ENCODE data around the gene PTRH2.
"Not testable (repeated sequence)": the region's sequence is repeated elsewhere in the genome, so short reads cannot be mapped to it uniquely, and the experiment has no call there.

PTRH2 gene

DNA sequence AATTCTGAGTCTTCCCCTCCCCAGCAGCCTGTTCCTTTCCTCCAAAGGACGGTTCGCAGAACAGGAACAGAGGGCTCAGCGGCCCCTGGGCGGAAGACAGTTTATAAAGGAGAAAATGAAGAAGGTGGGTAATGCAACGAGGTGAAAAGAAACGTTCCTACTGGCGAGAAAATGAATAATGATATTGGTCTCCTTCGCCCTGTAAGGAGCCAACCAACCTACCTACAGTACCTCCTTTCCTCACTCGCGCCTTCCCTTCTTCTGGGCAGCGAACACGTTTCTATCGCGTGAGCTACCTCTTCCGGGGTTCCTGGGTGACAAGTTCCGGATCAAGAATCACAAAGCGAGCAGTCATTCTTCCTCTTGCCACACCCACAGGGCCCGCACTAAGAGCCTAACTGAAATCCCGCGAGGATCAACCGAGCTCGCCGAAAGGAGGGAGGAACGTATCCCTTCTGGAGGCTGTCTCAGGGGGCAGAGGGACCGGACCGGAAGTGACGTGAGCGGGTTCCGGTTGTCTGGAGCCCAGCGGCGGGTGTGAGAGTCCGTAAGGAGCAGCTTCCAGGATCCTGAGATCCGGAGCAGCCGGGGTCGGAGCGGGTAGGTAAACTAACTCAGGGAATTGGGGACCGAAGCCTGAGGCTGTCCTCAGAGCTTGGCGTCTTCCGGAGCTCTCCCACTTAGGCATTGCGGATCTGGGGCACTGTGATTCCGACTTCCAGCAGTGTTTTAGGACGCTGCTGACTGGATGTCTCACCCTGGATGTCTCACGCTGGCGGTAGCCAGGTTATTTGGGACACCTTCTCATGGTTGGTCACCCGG is at the start of gene PTRH2, which contains the start of gene VMP1:
TSS of gene PTRH2 (minus strand) at position 282 of the 822 bp plus-strand sequence. CDS start 9,452 bp downstream, outside the sequence.
TSS of gene VMP1 (plus strand) at position 506 of the 822 bp plus-strand sequence. CDS start 23,793 bp downstream, outside the sequence.
- DNase-seq: peak; percentile 100

DNA sequence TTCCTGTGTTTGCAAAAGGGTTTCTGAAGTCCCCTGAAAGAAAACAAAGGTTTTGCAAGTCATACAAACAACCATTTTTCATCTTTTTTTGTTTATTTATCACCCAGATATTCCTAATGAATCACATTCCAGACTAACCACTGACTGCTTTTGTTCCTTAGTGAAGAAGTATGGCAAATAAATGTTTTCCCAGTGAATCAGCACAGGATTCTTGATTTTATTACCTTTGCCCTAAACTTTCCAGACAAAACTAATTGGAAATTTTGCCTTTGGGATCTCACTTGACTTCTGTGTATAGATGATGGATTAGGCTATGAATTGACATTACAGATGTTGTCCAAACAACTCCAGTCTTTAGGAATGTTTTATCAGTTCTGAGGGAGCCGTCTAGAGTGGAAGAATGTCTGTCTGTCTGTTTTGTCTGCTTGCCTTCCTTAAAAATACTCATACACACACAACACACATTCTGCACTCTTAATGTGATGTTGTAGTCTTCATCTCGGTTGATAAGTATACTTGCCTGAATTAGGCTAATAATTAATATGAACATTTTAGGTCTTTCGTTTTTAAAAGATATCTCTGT is 49.1 kb upstream of the PTRH2 start:
- DNase-seq: no peak

DNA sequence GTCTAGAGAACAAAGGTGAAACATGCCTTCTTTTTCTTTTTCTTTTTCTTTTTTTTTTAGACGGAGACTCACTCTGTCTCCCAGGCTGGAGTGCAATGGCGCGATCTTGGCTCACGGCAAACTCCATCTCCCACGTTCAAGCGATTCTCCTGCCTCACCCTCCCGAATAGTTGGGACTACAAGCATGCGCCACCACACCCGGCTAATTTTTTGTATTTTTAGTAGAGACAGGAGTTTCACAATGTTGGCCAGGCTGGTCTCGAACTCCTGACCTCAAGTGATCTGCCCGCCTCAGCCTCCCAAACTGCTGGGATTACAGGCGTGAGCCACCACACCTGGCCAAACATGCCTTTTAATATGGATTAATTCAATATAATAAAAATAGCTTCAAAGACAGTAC is 47.8 kb upstream of the PTRH2 start:
- not testable (repeated sequence) for DNase-seq

DNA sequence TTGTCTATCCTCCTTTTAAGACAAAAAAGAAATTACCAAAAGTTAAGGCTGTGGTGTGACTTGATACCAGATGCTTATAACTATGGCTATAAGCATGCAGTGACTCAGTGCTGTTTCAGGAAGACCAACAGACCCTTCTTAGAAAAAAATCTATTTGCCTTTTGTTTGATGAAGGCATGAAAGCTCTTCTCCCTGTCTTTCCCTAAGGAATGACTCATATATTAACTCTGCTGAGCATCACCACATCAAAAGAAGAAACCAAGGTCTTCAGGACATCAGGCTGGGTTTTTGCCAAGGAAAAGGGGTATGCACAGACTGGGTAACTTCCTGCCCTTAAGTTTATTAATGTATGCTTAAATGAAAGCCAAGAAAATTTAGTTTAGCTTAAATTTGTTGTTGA is 47.3 kb upstream of the PTRH2 start:
- no peak for DNase-seq

DNA sequence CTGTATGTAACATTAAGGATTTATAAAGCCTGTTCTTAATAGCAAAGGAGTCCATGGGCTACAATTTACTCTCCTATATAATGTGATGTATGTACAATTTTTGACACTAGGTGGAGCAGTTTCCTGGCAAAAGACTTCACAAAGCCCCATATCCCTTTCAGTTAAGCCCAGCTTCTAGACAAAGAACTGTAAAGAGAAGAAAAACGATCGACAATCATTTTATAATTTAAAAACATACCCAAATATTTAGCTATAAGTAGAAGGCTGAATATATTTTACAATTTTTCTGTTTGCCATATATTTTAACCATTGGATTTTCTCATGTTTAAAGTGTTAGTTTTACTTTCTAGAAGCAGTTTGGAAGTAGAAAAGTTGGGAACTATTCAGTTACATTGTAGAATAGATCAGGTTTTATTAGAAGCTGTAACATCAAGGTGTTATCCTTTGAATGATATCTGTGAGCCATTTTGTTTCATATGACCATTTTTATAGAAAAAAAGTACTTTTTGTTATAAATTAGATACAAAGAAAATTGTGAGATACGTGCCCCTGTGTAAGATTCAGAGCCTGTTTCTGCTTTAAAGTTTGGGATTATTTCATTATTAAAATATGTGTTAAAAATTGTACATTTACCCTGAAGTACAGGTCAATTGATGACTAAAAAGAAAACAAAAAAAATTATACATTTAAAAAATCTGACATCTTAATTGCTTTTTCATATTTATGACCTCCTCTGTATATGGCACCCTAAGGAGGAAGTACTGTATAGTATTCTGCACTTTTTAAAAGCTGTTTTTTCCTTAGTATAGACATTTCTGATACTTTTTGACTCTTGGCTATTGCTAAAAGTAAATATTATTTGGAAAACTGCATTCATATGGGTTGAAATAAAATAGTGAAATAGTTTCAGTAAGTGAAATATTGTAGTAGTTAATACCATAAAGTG is 46.6 kb upstream of the PTRH2 start:
- DNase-seq: peak; percentile 79

DNA sequence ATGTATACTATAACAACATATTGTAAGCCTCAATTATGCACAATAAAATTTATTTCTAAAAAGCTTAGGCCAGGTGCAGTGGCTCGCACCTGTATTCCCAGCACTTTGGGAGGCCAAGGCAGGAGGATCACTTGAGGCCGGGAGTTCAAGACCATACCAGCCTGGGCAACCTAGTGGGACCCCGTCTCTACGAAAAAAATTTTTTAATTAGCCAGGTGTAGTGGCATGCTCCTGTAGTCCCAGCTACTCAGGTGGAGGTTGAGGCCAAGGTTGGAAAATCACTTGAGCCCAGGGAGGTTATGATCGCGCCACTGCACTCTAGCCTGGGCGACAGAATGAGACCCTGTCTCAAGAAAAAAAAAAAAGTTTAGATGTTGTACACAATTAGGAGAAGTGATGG is 45.7 kb upstream of the PTRH2 start:
- DNase-seq: no peak

DNA sequence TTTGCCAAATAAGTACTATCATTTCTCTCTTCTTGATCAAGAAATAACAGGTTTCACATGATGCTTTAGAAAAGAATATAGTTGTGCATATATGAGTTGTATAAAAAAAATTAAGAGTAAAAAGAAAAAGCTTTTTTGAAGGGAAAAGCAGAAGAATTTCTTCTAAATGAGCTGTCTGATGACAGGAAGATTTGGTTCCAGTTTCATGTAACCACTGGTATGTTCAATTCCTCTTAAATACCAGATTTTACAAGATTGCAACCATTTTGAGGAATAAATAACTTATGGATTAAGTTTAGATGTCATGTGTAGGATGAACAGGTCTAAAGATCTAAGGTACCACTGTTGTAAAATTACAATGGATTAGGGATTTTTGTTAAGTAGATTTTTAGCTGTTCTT is 45.2 kb upstream of the PTRH2 start:
- DNase-seq: no peak

DNA sequence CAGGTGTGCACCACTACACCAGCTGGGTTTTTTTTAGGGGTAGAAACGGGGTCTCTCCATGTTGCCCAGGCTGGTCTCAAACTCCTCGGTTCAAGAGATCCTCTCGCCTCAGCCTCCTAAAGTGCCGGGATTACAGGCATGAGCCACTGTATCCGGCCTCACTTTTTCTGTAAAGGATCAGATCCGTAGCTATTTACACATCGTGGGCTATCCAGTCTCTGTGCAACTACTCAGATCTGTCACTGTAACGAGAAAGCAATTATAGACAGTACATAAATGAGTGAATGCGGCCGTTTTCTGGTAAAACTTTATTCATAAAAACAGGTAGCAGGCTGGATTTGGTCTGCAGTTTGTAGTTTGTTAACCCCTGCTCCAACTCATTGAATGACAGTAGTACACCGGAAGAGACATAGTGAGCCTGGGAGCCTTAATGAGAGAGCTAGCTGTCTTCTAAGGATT is 44.8 kb upstream of the PTRH2 start:
- no peak for DNase-seq

DNA sequence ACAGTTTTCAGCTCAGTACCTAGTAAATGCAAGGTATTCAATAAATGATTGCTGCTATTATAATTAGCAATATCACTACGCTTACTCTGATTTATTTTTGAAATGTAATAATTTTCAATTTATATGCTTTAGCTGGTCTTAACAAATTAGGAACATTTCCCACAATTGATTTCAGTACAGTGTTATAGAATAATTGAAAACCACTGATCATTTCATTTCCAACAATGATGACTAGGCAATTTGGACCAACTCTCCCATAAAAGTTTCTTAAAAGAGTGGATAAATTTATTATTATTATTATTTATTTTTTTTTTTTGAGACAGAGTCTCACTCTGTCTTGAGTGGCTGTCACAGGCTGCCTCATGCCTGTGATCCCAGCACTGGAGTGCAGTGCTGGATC is 41.4 kb upstream of the PTRH2 start:
- DNase-seq: no peak

DNA sequence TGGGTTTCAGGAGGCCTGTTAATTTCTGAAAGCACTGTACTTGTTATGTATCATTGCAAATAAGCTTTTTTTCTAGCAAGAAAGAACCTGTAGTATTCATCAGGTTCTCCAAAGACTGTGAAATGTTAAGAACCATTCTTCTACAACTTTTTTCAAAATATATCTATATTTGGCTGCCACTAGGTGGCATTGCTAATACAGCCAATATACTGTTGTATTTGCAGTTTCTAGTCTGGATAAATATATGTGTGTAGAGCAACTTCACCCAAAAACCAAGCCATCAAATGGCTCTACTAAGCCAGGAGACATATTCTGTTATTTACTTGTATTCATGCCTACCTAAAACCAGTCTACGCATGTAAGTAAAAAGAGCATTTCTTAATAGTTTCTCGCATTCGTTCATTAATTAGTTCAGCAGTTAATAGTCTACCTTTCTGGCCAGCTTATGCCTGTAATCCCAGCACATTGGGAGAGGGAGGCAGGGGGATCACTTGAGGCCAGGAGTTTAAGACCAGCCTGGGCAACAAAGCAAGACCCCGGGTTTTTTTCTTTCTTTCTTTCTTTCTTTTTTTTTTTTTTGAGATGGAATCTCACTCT is 39.7 kb upstream of the PTRH2 start:
- DNase-seq: peak; percentile 35

DNA sequence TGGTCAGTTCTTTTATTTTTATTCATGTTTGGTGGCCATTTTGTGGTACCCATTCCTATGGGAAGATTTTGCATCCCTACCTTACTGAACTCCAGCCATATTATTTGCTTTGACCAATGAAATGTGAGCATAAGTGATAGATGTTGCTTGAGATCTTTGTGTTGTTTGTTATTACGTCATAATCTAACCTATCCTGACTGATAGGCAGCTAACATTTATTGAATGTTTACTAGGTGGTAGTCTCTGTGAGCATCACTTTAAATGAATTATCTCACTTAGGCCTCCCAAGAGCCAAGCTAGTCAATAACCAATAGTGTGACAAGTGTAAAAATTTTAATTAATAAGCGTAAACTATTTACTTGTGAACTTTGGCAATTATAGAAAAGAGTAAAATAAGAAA is 37.8 kb upstream of the PTRH2 start:
- no peak for DNase-seq

DNA sequence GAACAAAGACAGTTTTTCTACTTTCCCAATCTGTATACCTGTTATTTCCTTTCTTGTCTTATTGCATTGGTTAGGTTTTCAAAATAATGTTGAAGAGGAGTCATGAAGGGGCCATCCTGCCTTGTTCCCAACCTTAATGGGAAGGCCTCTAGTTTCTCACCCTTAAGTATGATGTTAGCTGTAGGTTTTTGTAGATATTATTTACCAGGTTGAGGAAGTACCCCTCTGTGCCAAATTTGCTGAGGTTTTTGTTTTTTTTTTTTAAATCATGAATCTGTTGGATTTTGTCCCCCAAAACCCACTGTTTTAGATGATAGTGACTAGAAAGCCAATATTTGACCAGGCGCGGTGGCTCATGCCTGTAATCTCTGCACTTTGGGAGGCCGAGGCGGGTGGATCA is 36.6 kb upstream of the PTRH2 start:
- DNase-seq: no peak

DNA sequence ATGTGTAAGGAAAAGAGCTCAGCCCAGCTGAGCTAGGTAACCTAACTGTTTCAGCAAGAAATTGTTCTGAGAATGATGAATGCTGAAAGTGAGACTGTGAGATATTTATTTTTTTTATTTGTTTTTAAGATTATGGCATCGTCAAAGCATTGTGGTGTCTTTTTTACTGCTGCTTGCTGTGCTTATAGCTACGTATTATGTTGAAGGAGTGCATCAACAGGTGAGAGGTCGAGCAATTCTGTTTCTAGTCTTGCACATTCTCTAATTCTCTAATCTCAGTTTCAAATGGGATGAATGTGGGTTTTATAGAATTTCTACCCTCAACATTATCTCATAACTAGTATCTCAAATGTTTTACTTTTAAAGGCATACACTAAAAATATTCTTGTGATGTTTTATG is 30.1 kb upstream of the PTRH2 start:
- DNase-seq: no peak

DNA sequence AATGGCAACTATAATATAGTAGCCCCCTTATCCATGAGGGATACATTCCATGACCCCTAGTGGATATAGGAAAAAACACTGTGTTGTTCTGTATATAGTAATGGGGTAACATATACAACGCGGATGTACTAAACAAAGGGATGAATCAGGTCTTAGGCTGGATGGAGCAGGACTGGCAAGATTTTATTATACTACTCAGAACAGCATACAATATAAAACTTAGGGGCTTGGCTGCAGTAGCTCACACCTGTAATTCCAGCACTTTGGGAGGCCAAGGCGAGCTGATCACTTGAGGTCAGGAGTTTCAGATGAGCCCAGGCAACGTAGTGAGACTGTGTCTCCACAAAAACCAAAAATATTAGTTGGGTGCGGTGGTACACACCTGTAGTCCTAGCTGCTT is 27.0 kb upstream of the PTRH2 start:
- no peak for DNase-seq

DNA sequence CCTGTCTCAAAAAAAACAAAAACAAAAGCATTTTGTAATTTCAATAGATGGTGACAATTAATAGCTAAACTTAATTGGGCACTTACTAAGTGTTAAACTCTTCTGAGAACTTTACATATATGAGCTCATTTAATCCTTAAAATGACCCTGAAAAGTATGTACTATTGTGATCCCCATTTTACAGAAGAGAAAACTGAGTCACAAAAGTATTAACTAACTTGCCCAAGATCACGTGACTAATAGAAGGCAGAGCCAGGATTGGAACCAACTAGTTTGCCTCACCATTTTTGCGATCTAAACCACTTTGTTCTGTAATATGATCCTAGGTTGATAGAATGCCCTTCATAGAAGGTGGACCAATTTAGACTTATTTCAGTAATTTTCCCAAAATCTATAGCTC is 26.5 kb upstream of the PTRH2 start:
- DNase-seq: no peak

DNA sequence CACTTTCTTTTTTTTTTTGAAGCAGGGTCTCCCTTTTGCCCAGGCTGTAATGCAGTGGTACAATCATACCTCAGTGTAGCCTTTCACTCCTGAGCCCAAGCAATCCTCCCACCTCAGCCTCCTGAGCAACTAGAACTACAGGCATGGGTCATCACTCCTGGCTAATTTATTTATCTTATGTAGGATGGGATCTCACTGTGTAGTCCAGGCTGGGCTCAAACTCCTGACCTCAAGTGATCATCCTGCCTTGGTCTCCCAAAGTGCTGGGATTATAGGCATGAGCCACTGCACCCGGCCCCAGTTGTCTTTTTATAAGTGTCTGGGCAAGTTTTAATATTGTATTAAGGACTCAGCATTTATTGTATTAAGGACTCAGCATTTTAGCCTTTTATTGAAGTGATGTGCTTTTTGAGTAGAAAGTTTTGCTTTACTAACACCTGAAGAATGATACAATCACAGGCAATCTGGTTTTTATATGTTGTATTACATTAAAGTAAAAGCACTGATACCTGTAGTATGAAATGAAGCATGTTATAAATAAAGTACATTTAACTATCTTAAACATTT is 23.1 kb upstream of the PTRH2 start:
- DNase-seq: no peak

DNA sequence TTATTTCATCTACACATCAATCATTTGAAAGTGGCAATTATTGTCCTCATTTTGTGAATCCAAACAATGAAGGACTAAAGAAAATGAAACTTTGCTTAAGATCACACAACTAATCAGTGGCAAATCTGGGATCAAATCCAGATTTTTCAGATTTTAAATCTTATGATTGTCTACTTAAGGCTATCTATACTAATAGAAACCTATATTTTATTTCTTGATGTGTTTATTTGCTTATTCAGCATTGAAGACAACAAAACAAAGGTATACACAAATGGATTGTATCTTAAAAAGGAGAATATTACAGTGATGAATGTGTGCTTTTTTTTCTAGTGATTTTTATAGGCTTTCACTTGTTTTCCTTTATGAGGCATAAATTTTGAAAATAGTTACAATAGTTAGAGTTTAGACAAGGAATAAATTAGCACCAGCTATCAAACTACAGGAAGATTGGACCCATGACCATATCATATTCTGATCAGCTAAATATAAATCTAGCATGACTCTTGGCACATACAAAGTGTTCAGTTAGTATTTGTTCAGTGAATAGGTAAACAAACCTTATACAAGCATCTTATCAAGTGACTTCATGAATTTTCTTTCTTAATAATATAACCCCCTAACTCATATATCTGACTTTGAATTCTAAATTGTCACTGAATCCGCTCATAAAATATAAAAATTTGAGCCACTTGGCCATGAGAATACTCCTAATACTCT is 20.7 kb upstream of the PTRH2 start:
- no peak for DNase-seq

DNA sequence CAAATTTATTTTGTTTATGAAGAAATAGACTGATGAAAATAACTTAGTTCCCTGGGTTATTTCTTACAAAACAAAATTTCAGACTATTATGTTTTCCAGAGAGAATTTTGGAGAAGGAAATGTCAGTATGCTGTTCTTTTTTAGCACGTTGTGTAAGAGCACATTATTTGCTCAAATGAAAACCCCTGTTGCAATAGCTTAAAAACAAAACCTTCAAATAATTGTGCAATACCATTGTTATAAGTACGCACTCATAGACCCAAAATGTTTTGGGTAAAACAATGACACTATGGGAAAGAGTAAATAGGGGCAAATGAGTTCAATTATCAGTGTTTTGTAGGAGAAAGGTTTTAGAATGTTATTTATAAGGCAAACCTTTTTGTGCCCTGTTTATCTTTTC is 18.5 kb upstream of the PTRH2 start:
- DNase-seq: no peak

DNA sequence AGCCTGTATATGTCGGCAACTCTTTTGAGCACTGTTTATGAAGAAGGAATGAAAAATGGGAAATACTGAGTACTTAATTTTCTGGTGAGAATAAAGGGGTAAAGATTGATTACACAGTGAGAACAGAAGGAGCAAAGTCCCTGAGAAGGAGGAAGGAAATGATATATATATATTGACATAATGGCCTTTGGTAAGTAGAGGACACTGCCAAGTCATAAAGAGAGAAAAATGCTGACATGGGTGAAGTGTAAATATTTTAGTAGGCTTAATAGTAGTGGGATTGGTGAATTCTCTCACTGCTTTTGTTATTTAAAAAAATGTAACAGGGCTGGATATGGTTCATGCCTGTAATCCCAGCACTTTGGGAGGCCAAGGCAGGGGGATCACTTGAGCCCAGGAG is 16.4 kb upstream of the PTRH2 start:
- no peak for DNase-seq

DNA sequence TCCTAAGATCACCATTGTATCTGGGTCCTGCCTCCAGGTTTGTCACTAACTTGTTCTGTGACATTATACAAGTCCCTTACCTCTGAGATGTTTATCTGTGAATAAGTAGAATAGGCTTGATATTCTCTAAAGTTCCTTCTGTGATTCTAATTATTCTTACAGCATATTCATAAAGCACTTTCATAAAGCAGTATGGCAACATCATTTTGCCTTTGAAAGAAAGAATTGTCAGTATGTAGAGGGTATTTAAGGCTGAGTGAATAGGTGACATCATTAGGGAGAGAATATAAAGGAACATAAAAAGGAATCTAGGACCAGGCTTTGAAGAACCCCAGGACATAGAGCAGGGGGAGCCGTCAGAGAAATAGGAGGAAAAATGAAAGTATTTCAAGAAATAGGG is 15.8 kb upstream of the PTRH2 start:
- no peak for DNase-seq

DNA sequence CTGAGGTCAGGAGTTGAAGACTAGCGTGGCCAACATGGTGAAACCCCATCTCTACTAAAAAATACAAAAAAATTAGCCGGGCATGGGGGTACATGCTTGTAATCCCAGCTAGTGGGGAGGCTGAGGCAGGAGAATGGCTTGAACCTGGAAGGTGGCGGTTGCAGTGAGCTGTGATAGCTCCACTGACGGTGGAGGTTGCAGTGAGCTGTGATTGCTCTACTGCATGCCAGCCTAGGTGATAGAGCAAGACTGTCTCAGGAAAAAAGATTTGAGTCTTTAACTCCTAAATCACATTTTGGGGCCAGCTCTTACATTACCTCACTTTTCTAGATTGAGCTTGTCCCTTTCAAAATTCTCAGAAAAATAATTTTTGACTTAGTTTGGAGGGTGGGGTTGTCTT is 15.4 kb upstream of the PTRH2 start:
- DNase-seq: no peak

DNA sequence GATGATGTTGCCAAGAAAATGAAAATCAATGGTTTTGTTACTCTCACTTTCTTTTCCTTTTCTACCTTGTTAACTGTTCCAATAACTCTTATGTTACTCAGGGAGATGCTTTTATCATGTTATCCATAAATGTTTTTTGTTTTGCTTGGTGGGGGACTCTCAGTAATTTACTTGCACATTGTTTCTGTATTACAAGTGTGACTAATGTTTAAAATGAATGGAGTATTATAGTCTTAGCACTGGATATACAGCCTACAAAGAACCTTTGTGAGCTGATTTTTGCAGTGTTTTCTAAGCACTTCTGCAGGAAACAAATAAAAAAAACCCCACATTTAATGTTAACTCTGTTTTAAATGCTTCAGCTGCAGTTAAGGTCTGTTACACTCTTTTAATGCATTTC is 12.3 kb upstream of the PTRH2 start:
- no peak for DNase-seq
